ENCODE data around the gene FOXK1.
A peak's percentile ranks its signal among the peaks of the same experiment; 100 is the strongest.

The FOXK1 gene

DNA sequence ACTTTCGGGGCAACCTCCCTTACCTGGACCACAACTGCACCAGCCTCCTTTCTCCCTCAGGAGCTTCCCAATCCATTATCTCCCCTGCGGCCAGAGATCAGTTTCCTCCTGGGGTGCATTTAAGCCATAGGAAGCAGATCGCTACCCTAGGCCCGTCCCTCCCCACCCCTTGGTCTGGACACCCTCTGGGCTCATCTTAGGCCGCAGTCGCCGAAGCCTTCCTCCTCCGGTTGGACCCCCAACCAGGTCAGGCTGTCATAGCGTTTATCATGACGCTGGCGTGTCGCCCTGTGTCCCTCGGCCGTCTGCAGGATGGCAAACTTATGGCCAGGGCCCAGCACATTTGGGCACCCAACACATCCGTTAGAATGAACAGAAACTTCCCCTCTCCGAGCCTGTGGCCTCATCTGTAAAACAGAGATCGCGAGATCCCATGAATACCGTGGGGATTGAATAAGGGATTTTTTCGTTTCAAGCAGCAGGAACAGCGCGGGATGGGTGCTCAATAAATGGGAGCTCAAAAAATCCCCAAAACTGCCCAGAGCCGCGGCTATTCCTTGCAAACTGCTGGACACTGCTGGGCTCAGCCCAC, 92.7 kb downstream of the FOXK1 start:
- peak overlapping the region; percentile 77 for H3K4me3 ChIP-seq (replicated peaks; ENCODE audit: low read depth, low read length)
- no peak for DNase-seq (ENCODE audit: extremely low read depth, low read depth)
- TF ChIP-seq, protein P1, sequence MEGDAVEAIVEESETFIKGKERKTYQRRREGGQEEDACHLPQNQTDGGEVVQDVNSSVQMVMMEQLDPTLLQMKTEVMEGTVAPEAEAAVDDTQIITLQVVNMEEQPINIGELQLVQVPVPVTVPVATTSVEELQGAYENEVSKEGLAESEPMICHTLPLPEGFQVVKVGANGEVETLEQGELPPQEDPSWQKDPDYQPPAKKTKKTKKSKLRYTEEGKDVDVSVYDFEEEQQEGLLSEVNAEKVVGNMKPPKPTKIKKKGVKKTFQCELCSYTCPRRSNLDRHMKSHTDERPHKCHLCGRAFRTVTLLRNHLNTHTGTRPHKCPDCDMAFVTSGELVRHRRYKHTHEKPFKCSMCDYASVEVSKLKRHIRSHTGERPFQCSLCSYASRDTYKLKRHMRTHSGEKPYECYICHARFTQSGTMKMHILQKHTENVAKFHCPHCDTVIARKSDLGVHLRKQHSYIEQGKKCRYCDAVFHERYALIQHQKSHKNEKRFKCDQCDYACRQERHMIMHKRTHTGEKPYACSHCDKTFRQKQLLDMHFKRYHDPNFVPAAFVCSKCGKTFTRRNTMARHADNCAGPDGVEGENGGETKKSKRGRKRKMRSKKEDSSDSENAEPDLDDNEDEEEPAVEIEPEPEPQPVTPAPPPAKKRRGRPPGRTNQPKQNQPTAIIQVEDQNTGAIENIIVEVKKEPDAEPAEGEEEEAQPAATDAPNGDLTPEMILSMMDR (IDR thresholded peaks at IDR 0.05; ENCODE audit: low read depth, low read length, missing control alignments), result no peak

DNA sequence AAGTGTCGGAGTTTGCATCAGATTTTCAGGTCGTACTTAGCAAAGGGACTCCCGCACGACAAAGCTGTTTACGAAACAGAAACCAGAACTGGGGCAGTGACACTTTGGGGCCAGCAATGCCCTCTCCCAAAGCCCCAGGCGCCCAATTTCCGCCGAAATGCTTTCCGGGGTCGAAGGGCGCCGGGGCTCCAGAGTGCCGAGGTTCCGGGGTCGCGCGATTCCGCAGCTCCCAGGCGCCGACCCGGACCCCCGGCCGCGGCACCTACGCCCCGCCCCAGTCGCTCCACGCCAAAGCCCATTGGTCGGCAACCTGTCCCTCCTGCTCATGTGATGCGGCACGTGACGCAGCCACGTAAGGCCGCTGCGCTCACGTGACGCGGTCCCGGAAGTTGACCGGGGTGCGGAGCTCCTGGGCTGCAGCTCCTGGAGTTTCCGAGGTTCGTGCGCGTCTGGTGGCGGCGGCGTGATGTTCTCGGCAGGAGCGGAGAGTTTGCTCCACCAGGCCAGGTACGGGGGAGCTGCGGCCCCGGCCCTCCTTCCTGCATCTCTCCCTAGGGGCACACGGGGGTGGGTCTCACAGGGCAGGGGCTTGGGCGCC, 93.3 kb downstream of the FOXK1 start, which contains the start of gene AP5Z1:
Gene AP5Z1 (plus strand): TSS at position 374 of the 598 bp plus-strand sequence. CDS start 93 bp downstream, at position 467.
- DNase-seq (ENCODE audit: extremely low read depth, low read depth), result peak; percentile 86
- TF ChIP-seq, protein P1 (IDR thresholded peaks at IDR 0.05; ENCODE audit: low read depth, low read length, missing control alignments), result no peak
- peak within 1 kb of the TSS; percentile 77 for H3K4me3 ChIP-seq (replicated peaks; ENCODE audit: low read depth, low read length)

DNA sequence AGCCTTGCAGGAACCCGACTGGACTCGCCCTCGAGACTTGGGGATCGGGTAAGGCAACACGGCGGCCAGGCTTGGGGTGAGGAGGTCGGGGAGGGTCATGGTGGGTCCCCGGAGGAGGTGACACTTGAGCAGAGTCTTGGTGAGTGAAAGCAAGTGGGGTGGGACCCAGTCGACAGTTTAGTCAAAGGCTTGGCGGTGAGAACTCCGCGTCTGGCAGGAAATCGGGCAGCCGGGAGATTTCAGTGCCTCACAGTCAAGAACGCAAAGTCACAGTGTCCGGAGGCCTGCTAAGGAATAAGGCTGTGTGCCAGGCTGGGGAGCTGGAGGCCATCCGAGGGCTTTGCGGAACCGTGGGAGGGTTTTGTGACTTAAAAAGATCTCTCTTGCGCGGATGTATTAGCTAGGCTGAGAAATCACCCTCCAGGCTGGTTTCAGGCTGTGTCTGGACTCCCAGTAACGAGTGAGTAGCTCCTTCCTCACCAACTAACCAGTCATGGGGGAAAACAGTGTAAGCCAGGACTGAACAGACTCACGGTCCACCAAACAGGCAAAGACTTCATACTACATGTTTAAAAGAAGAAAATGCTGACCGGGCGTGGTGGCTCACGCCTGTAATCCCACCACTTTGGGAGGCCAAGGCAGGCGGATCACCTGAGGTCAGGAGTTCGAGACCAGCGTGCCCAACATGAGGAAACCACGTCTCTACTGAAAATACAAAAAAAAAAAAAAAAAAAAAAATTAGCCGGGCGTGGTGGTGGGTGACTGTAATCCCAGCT, 93.9 kb downstream of the FOXK1 start:
- no peak for DNase-seq (ENCODE audit: extremely low read depth, low read depth)
- TF ChIP-seq, protein P1 (IDR thresholded peaks at IDR 0.05; ENCODE audit: low read depth, low read length, missing control alignments), result no peak
- peak overlapping the region; percentile 77 for H3K4me3 ChIP-seq (replicated peaks; ENCODE audit: low read depth, low read length)

DNA sequence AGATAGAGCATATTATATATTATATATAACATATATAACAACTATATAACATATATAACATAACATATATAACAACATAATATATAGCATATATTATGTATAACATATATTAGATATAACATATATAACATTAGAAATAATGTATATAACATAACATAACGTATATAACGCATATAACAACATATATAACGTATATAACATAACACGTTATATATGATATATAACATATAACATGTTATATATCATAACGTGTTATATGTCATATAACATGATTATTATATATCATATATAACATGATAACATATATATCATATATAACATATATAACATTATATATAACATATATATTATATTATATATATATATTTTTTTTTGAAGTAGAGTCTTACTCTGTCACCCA, 97.0 kb downstream of the FOXK1 start:
- TF ChIP-seq, protein P1 (IDR thresholded peaks at IDR 0.05; ENCODE audit: low read depth, low read length, missing control alignments), result no peak
- DNase-seq (ENCODE audit: extremely low read depth, low read depth), result no peak
- no peak overlapping the region for H3K4me3 ChIP-seq (replicated peaks; ENCODE audit: low read depth, low read length)

DNA sequence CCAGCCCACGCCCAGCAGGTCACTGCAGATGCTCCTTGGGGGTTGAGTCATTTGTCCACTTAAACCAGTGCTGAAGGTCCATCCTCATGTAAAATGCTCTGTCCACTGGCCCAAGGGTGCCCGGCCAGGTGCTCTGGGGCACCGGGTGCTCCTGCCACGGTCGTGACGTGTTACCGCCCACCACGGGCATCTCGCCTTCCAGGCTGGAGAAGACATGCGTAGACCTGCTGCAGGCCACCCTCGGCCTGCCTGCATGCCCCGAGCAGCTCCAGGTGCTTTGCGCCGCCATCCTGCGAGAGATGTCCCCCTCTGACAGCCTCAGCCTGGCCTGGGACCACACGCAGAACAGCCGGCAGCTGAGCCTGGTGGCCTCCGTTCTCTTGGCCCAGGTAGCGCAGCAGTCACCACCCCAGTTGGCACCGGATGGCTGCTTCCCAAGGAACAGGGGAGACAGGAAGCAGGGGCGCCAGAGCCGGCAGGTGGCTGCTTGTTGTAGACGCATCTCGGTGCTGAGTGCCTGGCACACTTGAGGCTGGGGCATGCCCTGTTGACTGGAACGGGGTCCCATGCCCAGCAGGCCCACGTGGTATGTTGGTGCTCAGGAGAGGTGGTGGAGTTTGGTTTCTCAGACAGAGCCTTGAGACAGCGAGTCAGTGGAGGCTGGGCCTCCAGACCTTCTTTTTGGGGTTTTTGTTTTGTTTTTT, 99.4 kb downstream of the FOXK1 start:
- no peak for DNase-seq (ENCODE audit: extremely low read depth, low read depth)
- TF ChIP-seq, protein P1 (IDR thresholded peaks at IDR 0.05; ENCODE audit: low read depth, low read length, missing control alignments), result no peak
- no peak overlapping the region for H3K4me3 ChIP-seq (replicated peaks; ENCODE audit: low read depth, low read length)
